OCI-LY7 (cell line): ENCODE data around the gene CCDC146. TPM values are rescaled to one million over a fixed set of nuclear protein-coding genes. Genes with fewer than 3 reads are reported as not detected.

Source experiments
- BruUV-seq: library from RNA; stranded (reverse); fragments of 400-500 nt; replicated peaks from 2 replicates; lab custom pipeline; 2021; lab: Mats Ljungman, UMichigan
- CTCF ChIA-PET: fragments of 300-600 bp; sonication (Branson Sonifier 250); formaldehyde crosslinking; loops from one replicate; lab custom pipeline; 2022; ENCODE audit warnings: antibody characterized with exemption; ENCODE audit not compliant: unreplicated experiment; lab: Charles Lee
- POLR2A ChIA-PET: fragments of 300-600 bp; sonication (Branson Sonifier 250); formaldehyde crosslinking; loops from one replicate; lab custom pipeline; 2022; ENCODE audit warnings: antibody characterized with exemption; lab: Charles Lee
- DNase-seq: peaks from one replicate; pipeline ENCODE4 v3.0.0-alpha.2; 2015; ENCODE audit warnings: low spot score
- H2AFZ ChIP-seq: fragments of 200-600 bp; sonication (generic), shearing (Covaris generic); 2 replicates; pipeline ENCODE4 v1.6.1; 2014; ENCODE audit warnings: mild to moderate bottlenecking, antibody characterized with exemption, low read length, moderate library complexity
- H3K27ac ChIP-seq: fragments of 200-600 bp; sonication (generic); 2 replicates; pipeline ENCODE4 v1.5.1; 2014; ENCODE audit warnings: mixed run types, low read depth, mild to moderate bottlenecking, moderate library complexity, low read length, inconsistent platforms; ENCODE audit not compliant: poor library complexity, severe bottlenecking
- H3K36me3 ChIP-seq: fragments of 200-600 bp; sonication (generic); 2 replicates; pipeline ENCODE4 v1.6.1; 2014; ENCODE audit warnings: mild to moderate bottlenecking, antibody characterized with exemption, low read length, moderate library complexity, mixed read lengths; ENCODE audit not compliant: insufficient read depth
- H3K4me1 ChIP-seq: fragments of 200-600 bp; sonication (generic); 2 replicates; pipeline ENCODE4 v1.5.1; 2014; ENCODE audit warnings: mild to moderate bottlenecking, low read length; ENCODE audit not compliant: insufficient read depth, poor library complexity, severe bottlenecking
- H3K4me2 ChIP-seq: fragments of 200-600 bp; sonication (generic); 2 replicates; pipeline ENCODE4 v1.6.1; 2014; ENCODE audit warnings: mild to moderate bottlenecking, low read length
- H3K4me3 ChIP-seq: fragments of 200-600 bp; sonication (generic); 2 replicates; pipeline ENCODE4 v1.5.1; 2014; ENCODE audit warnings: mild to moderate bottlenecking, low read depth, low read length; ENCODE audit not compliant: poor library complexity, severe bottlenecking
- H3K79me2 ChIP-seq: fragments of 200-600 bp; sonication (generic); 2 replicates; pipeline ENCODE4 v1.6.1; 2016; ENCODE audit warnings: low read depth, mild to moderate bottlenecking, low read length, moderate library complexity, mixed read lengths; ENCODE audit not compliant: insufficient read depth
- H3K9me2 ChIP-seq: fragments of 200-600 bp; sonication (generic); 2 replicates; pipeline ENCODE4 v1.6.1; 2016; ENCODE audit warnings: mild to moderate bottlenecking, low read length, mixed read lengths; ENCODE audit not compliant: insufficient read depth
- H3K9me3 ChIP-seq: fragments of 200-600 bp; sonication (generic); 2 replicates; pipeline ENCODE4 v1.6.1; 2014; ENCODE audit warnings: mild to moderate bottlenecking, mixed run types, low read length, mixed read lengths
- H4K20me1 ChIP-seq: fragments of 200-600 bp; sonication (generic); 2 replicates; pipeline ENCODE4 v1.6.1; 2014; ENCODE audit warnings: mild to moderate bottlenecking, antibody characterized with exemption, low read length, moderate library complexity, mixed read lengths; ENCODE audit not compliant: insufficient read depth
- EZH2phosphoT487 ChIP-seq: fragments of 200-600 bp; sonication (generic); IDR thresholded peaks from 2 replicates; pipeline ENCODE4 v1.6.1; 2018; ENCODE audit warnings: low read depth, borderline replicate concordance, mild to moderate bottlenecking, mixed run types, antibody characterized with exemption, low read length, moderate library complexity, mixed read lengths
- intact Hi-C: fragments of 100-400 bp; cut with micrococcal nuclease; formaldehyde crosslinking; loops from one replicate; pipeline ENCODE4 v1.10.0; 2022; ENCODE audit not compliant: unreplicated experiment
- total RNA-seq, 2 experiments: library from RNA; depleted of rRNA in 1 of 2; stranded (reverse); fragments of >200 nt in 1 of 2; shearing (Covaris generic) in 1 of 2; gene quantifications; 2 replicates each; pipeline ENCODE4 v1.2.3, GENCODE V29; 2014 to 2022
- TF ChIP-seq, protein P1 (sequence below): fragments of 200-600 bp; sonication (generic); conservative IDR thresholded peaks from 2 replicates; pipeline ENCODE4 v1.5.1; 2014; ENCODE audit warnings: mild to moderate bottlenecking, antibody characterized with exemption, low read length, moderate library complexity, mixed read lengths

CCDC146 gene
- total RNA-seq, 2 experiments from 2014 or later = 3.0 to 3.2 TPM

DNA sequence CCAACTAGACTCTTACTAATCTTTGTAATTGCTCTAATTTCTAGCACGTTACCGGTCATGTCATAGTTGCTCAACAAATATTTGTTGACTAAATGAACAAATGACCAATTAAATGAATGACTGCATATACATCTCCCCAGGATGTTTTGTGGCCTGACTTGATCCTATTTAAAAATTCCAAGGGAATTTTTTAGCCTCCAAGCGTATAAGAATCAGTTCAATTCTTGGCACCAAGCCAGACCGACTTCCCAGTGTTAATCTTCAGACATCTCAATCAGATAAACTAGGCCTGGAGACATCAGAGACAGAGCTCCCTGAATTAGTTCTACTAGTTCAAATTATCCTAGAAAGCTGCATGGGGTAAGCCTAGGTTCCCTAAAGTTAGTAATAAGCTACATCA is 197.7 kb downstream of the CCDC146 start:
- ChIA-PET POLR2A (no interaction called here), CTCF (no interaction called here)
- H3K4me3 ChIP-seq = no peak overlapping the region

DNA sequence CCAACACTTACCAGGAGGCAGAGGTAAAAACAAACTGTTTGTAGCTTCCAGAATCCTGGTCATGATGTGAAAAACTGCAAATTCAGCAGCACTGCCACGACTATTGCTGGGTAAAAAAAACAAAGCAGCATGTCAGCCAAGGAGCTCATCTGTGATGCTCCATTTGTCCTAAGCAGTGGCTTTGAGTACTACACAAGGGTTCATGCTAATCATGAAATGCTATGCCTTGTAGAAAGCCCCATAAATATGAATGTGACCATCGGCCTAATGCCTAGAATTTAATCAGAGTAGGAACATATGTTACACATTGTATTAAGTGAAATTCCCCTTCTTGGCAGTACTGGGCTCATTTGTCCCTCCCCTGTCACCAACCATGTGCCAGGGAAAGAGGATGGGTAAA is 198.3 kb downstream of the CCDC146 start:
- H3K9me3 ChIP-seq = no peaks in the 10 kb centered on the region
- ChIA-PET POLR2A (no interaction called here), CTCF (no interaction called here)
- H3K4me3 ChIP-seq = no peak overlapping the region
- H3K36me3 ChIP-seq = no peaks in the 10 kb centered on the region
- H3K9me2 ChIP-seq = no peaks in the 10 kb centered on the region
- H2AFZ ChIP-seq = no peak overlapping the region
- BruUV-seq = no TSS peak
- no peaks in the 10 kb centered on the region for H3K79me2 ChIP-seq
- TF ChIP-seq EZH2phosphoT487 = no peak
- TF ChIP-seq, protein P1, sequence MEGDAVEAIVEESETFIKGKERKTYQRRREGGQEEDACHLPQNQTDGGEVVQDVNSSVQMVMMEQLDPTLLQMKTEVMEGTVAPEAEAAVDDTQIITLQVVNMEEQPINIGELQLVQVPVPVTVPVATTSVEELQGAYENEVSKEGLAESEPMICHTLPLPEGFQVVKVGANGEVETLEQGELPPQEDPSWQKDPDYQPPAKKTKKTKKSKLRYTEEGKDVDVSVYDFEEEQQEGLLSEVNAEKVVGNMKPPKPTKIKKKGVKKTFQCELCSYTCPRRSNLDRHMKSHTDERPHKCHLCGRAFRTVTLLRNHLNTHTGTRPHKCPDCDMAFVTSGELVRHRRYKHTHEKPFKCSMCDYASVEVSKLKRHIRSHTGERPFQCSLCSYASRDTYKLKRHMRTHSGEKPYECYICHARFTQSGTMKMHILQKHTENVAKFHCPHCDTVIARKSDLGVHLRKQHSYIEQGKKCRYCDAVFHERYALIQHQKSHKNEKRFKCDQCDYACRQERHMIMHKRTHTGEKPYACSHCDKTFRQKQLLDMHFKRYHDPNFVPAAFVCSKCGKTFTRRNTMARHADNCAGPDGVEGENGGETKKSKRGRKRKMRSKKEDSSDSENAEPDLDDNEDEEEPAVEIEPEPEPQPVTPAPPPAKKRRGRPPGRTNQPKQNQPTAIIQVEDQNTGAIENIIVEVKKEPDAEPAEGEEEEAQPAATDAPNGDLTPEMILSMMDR = no peak
- H4K20me1 ChIP-seq = no peaks in the 10 kb centered on the region
- no peak overlapping the region for H3K4me2 ChIP-seq
- DNase-seq = no peak
- no peaks in the 10 kb centered on the region for H3K4me1 ChIP-seq
- H3K27ac ChIP-seq = no peak overlapping the region
- intact Hi-C loops = no loop called here

More for the DNA sequence above, 197.7 kb downstream of the CCDC146 start:
- intact Hi-C loops = no loop called here
- no TSS peak for BruUV-seq
- H3K4me2 ChIP-seq = no peak overlapping the region
- H4K20me1 ChIP-seq = no peaks in the 10 kb centered on the region
- no peaks in the 10 kb centered on the region for H3K9me3 ChIP-seq
- no peaks in the 10 kb centered on the region for H3K79me2 ChIP-seq
- H3K27ac ChIP-seq = no peak overlapping the region
- no peaks in the 10 kb centered on the region for H3K4me1 ChIP-seq
- no peak for TF ChIP-seq EZH2phosphoT487
- TF ChIP-seq, protein P1 = no peak
- no peaks in the 10 kb centered on the region for H3K9me2 ChIP-seq
- H2AFZ ChIP-seq = no peak overlapping the region
- no peak for DNase-seq
- H3K36me3 ChIP-seq = no peaks in the 10 kb centered on the region

DNA sequence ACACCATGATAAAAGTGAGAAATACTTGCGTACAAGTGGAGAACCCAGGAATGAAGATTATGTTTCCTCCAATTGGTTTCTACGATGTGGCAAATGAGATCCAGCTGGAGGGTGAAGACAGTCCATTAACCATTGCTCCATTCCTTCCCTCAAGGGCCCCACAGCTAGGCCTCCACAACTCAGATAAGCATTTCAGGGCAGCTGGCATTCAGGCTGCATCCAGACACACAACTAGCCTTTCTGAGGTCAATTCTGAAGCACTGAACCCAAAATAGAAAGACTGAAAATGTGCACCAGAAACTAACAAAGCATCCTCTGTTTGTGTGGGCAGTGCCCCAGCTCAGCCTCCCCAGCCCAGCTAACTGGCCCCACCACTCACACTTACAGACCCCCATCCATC is 198.9 kb downstream of the CCDC146 start:
- Histone ChIP-seq H3K9me2 (no peaks in the 10 kb centered on the region), H3K4me2 (no peak overlapping the region), H3K36me3 (no peaks in the 10 kb centered on the region), H3K9me3 (no peaks in the 10 kb centered on the region), H3K4me3 (no peak overlapping the region), H2AFZ (no peak overlapping the region), H4K20me1 (no peaks in the 10 kb centered on the region), H3K79me2 (no peaks in the 10 kb centered on the region), H3K27ac (no peak overlapping the region), H3K4me1 (no peaks in the 10 kb centered on the region)
- TF ChIP-seq EZH2phosphoT487 = no peak
- TF ChIP-seq, protein P1 = no peak
- BruUV-seq = no TSS peak
- intact Hi-C loops = no loop called here
- no peak for DNase-seq
- ChIA-PET POLR2A (no interaction called here), CTCF (no interaction called here)
